Activated naive CD4-positive, alpha-beta T cell treated with anti-CD3 and anti-CD28 coated beads, Interleukin-2, amount 50 U/mL, for 16 hours (primary cell): ENCODE measurements around the gene JAZF1.

Experiments used
- DNase-seq: peaks from one replicate; pipeline ENCODE4 v3.0.0-alpha.2; 2020

The JAZF1 gene

DNA sequence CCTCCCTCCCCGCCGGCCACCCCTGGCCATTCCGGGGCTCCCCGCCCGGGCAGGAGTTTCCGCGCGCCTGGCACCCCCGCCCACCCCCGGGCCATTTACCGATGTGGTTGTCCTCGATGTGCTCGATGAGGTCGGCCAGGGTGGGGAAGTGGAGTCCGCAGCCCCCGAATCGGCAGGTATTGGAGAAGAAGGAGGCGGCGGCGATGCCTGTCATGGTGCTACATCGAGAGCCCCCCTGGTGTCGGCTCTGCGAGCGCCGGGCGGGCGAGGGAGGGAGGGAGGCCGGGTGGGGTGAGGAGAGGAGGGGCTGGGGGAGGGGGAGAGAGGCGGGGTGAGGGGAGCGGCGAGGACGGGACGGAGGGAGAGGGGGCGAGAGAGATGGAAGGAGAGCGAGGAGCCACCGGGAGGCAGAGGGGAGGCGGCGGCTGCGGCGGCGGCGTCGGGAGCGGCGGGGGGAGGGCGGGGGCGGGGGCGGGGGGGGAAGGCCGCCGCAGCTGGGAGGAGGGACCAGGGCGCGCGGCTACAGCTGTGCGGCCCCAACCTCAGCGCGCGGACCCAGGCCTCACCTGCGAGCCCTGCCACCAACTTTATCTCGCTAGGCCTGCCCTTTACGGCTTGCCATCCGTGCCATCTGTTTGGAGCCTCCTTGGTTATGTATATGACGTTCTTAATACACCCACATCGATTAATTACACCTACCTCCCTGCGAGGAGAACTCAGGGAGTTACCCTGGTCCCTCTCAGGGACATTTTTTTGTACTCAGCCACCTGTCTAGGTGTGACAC lies at the start of gene JAZF1:
JAZF1 (minus strand) TSS at position 432 of the 784 bp plus-strand sequence.
- DNase-seq: peak; percentile 62

DNA sequence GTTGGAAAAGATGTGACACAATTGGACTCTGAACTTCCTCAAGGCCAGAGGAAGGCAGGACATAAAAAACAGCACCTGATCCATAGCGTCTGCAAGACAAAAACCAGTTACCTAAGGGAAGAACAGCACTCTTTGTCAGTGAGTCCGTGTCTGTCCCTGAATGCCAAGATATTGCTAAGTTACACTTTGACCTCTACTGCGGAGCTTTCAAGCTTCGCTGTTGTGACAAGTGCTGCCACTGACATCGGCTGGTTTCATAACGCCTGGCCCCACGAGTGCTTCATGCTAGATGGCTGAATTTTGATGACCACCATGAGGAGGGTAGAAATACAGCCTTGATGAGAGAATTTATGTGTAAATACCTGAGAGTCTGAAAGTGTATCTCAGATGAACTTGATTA lies 49.7 kb upstream of the JAZF1 start:
- DNase-seq: no peak

GRCh38 chr7:28228396-28228795 lies 47.8 kb upstream of the JAZF1 start:
- no peak for DNase-seq

GRCh38 chr7:28226003-28226402 lies 45.4 kb upstream of the JAZF1 start:
- no peak for DNase-seq

GRCh38 chr7:28225576-28225975 lies 45.0 kb upstream of the JAZF1 start:
- no peak for DNase-seq

- no peak for DNase-seq
Observed at GRCh38 chr7:28224675-28225074, 44.1 kb upstream of the JAZF1 start.

GRCh38 chr7:28224172-28224571 lies 43.6 kb upstream of the JAZF1 start:
- DNase-seq: no peak

DNA sequence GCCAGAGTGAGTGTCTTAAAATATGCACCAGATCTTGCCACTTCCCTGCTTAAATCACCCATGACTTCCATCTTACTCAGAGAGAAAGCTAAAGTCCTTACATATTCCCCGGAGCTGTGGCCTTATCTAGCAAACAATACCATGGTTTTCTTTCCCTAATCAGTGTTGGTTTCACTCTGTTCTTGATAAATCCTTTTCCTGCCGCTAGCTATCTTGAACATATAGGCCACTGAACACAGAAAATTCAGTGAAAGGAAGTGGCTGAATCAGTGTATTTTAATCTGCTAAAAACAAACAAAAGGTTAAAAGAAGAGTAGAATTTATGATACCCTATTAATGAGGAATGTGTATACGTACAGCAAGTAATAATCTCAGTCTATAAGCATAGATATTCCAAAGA lies 42.0 kb upstream of the JAZF1 start:
- DNase-seq: no peak

GRCh38 chr7:28219793-28220192 lies 39.2 kb upstream of the JAZF1 start:
- no peak for DNase-seq

DNA sequence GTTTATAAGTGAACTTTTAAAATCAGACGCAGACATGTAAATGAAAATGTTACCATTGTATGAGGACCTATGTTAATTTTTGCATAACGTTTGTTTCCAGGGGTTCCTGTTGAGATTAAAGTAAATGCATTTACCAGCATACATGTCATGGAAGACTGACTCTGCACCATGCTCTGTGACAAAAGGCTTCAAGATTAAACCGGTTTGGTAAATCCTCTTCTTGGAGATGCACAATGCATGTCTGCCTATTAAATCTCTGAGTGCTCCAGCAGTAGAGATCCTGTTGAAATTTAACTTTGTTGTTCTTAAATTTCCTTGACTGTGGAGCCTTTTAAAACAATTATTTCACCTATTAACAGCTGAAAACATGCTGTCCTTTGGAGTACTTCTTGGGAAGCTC lies 36.5 kb upstream of the JAZF1 start:
- no peak for DNase-seq

GRCh38 chr7:28211006-28211405 lies 30.4 kb upstream of the JAZF1 start:
- peak; percentile 26 for DNase-seq

- no peak for DNase-seq
Observed at GRCh38 chr7:28208506-28208905, 27.9 kb upstream of the JAZF1 start.

- DNase-seq: no peak
Observed at GRCh38 chr7:28207486-28208158, 27.0 kb upstream of the JAZF1 start.

GRCh38 chr7:28205506-28205905 lies 24.9 kb upstream of the JAZF1 start:
- no peak for DNase-seq

GRCh38 chr7:28203508-28204240 lies 23.1 kb upstream of the JAZF1 start:
- no peak for DNase-seq

GRCh38 chr7:28202222-28202621 lies 21.6 kb upstream of the JAZF1 start:
- no peak for DNase-seq

- DNase-seq: no peak
Observed at GRCh38 chr7:28201131-28201530, 20.5 kb upstream of the JAZF1 start.

DNA sequence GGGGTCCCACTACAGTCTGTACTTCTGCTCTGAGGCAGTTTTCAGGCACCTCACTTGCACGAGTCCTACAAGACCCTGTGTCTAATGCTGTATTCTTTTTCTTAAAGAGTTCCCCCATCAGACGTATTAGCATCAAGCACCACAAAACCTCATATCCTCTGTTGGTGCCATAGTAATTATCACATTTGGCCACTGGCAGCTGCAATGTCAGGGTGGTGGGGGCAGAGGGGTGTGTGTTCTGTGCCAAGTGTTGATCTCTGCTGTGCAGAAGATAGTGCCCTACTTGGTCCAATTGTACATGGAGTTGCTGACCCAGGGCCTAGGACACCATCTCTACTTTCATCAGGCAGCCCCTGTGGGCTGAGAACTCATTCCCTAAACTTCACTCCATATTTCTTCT lies 20.0 kb upstream of the JAZF1 start:
- no peak for DNase-seq

- no peak for DNase-seq
Observed at GRCh38 chr7:28199021-28199510, 18.5 kb upstream of the JAZF1 start.

- DNase-seq: no peak
Observed at GRCh38 chr7:28195910-28196620, 15.5 kb upstream of the JAZF1 start.

DNA sequence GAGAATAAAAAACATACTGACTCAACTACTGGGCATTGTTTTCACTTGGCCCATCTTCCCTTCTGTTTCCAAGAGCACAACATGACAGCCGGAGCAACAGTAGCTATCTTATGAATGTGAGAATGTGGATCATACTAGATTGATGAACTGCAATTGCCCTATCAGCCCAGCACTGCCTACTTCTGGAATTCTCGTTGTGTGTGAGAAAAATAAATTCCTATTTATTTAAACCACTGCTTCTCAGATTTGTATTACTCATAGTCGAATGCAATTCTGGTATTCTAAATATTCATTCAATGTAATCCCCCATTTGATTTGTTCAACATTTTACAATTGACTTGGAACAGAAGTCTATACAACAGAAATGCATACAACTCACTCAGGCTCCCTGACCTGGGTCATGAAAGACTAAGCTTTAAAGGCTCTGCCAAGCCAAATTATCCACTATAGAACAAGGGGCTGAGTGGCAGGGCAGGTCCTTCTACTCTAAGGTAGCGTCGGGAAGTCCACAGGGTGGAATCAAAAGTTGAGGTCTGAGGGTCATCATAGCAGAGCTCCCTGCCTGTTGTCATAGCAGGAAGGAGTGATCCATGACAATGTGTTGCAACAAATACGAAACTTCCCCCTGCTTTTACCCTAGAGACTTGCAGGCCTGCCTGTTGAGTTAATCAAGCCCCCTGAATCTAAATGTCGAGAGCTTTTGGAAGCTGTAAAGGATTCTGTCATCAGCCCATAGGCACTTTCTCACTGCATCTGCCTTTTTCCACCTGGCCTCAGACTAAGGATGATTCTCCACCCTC lies 12.4 kb upstream of the JAZF1 start:
- no peak for DNase-seq

DNA sequence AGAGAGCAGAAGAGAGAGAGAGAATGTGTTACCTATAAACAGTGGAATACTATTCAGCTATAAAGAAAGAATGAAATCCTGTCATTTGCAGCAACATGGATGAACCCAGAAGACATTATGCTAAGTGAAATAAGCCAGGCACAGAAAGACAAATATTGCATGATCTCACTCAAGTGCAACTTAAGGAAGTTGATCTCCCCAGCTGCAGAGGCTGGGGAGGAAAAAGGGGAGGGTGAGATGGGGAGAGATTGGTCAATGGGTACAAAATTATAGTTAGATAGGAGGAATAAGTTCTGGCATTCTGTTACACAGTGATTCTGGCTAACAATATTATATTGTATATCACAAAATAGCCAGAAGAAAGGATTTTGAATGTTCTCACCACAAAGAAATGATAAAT lies 11.2 kb upstream of the JAZF1 start:
- no peak for DNase-seq
